ENCODE data around the gene PSORS1C2.

Gene PSORS1C2

DNA sequence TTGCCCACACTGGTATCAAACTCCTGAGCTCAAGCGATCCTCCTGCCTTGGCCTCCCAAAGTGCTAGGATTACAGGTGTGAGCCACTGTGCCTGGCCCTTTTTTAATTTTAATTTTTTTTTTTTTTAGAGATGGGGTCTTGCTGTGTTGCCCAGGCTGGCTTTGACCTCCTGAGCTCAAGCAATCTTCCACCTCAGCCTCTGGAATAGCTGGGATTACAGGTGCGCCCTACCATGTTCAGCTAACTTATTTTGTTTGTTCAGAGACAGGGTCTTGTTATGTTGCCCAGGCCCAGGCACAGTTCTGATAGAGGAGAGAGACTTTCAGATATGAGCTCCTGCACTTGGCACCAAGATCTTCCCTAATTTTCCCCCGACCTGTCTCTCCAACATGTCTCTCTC lies 8.1 kb downstream of the PSORS1C2 start:
- H2AFZ ChIP-seq (ENCODE audit: low read depth): no peak overlapping the region
- no peak overlapping the region for H3K4me2 ChIP-seq
- H3K27me3 ChIP-seq (ENCODE audit: insufficient read depth, low read depth): no peaks in the 10 kb centered on the region; the same call in 1 of the 2 replicates
- H3K79me2 ChIP-seq (ENCODE audit: insufficient read depth, low read depth): no peaks in the 10 kb centered on the region
- peaks cover 4% of the 10 kb centered on the region for H3K4me1 ChIP-seq (ENCODE audit: low read depth, poor library complexity, severe bottlenecking)
- no peak overlapping the region for H3K9ac ChIP-seq
- no peaks in the 10 kb centered on the region for H3K36me3 ChIP-seq (ENCODE audit: insufficient read depth)
- H4K20me1 ChIP-seq (ENCODE audit: insufficient read depth): no peaks in the 10 kb centered on the region
- no peak overlapping the region for H3K27ac ChIP-seq
- TF ChIP-seq, protein P1, sequence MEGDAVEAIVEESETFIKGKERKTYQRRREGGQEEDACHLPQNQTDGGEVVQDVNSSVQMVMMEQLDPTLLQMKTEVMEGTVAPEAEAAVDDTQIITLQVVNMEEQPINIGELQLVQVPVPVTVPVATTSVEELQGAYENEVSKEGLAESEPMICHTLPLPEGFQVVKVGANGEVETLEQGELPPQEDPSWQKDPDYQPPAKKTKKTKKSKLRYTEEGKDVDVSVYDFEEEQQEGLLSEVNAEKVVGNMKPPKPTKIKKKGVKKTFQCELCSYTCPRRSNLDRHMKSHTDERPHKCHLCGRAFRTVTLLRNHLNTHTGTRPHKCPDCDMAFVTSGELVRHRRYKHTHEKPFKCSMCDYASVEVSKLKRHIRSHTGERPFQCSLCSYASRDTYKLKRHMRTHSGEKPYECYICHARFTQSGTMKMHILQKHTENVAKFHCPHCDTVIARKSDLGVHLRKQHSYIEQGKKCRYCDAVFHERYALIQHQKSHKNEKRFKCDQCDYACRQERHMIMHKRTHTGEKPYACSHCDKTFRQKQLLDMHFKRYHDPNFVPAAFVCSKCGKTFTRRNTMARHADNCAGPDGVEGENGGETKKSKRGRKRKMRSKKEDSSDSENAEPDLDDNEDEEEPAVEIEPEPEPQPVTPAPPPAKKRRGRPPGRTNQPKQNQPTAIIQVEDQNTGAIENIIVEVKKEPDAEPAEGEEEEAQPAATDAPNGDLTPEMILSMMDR (conservative IDR thresholded peaks at IDR 0.05; ENCODE audit: low read depth, low read length): no peak
- no peak overlapping the region for H3K4me3 ChIP-seq (IDR thresholded peaks at IDR 0.05; ENCODE audit: insufficient read depth, low read depth, low read length)

- no peak overlapping the region for H3K27ac ChIP-seq
- TF ChIP-seq, protein P1 (conservative IDR thresholded peaks at IDR 0.05; ENCODE audit: low read depth, low read length): no peak
- H4K20me1 ChIP-seq (ENCODE audit: insufficient read depth): no peaks in the 10 kb centered on the region
- no peak overlapping the region for H2AFZ ChIP-seq (ENCODE audit: low read depth)
- no peak overlapping the region for H3K9ac ChIP-seq
- peaks cover 4% of the 10 kb centered on the region for H3K4me1 ChIP-seq (ENCODE audit: low read depth, poor library complexity, severe bottlenecking)
- H3K4me2 ChIP-seq: no peak overlapping the region
- H3K79me2 ChIP-seq (ENCODE audit: insufficient read depth, low read depth): no peaks in the 10 kb centered on the region
- H3K36me3 ChIP-seq (ENCODE audit: insufficient read depth): no peaks in the 10 kb centered on the region
- no peaks in the 10 kb centered on the region; the same call in 1 of the 2 replicates for H3K27me3 ChIP-seq (ENCODE audit: insufficient read depth, low read depth)
- H3K4me3 ChIP-seq (IDR thresholded peaks at IDR 0.05; ENCODE audit: insufficient read depth, low read depth, low read length): no peak overlapping the region
Observed at GRCh38 chr6:31129130-31129529, 9.7 kb downstream of the PSORS1C2 start.

GRCh38 chr6:31128093-31128676 lies 10.7 kb downstream of the PSORS1C2 start:
- Histone ChIP-seq H3K27ac (no peak overlapping the region), H3K9ac (no peak overlapping the region), H3K27me3 (ENCODE audit: insufficient read depth, low read depth) (no peaks in the 10 kb centered on the region; the same call in 1 of the 2 replicates), H4K20me1 (ENCODE audit: insufficient read depth) (no peaks in the 10 kb centered on the region), H3K36me3 (ENCODE audit: insufficient read depth) (no peaks in the 10 kb centered on the region), H2AFZ (ENCODE audit: low read depth) (no peak overlapping the region; the same call in none of the 2 replicates), H3K4me3 (IDR thresholded peaks at IDR 0.05; ENCODE audit: insufficient read depth, low read depth, low read length) (no peak overlapping the region), H3K79me2 (ENCODE audit: insufficient read depth, low read depth) (no peaks in the 10 kb centered on the region), H3K4me1 (ENCODE audit: low read depth, poor library complexity, severe bottlenecking) (peaks cover 4% of the 10 kb centered on the region), H3K4me2 (no peak overlapping the region)
- TF ChIP-seq, protein P1 (conservative IDR thresholded peaks at IDR 0.05; ENCODE audit: low read depth, low read length): peak; percentile 75

GRCh38 chr6:31126396-31127175 lies 12.3 kb downstream of the PSORS1C2 start:
- Histone ChIP-seq H3K4me2 (no peak overlapping the region; the same call in 1 of the 2 replicates), H4K20me1 (ENCODE audit: insufficient read depth) (no peaks in the 10 kb centered on the region), H3K27ac (no peak overlapping the region), H3K4me3 (IDR thresholded peaks at IDR 0.05; ENCODE audit: insufficient read depth, low read depth, low read length) (no peak overlapping the region), H3K4me1 (ENCODE audit: low read depth, poor library complexity, severe bottlenecking) (peaks cover 4% of the 10 kb centered on the region), H3K79me2 (ENCODE audit: insufficient read depth, low read depth) (no peaks in the 10 kb centered on the region), H3K27me3 (ENCODE audit: insufficient read depth, low read depth) (peaks cover 4% of the 10 kb centered on the region; the same call in 1 of the 2 replicates), H3K9ac (no peak overlapping the region), H2AFZ (ENCODE audit: low read depth) (no peak overlapping the region; the same call in 1 of the 2 replicates), H3K36me3 (ENCODE audit: insufficient read depth) (no peaks in the 10 kb centered on the region)
- TF ChIP-seq, protein P1 (conservative IDR thresholded peaks at IDR 0.05; ENCODE audit: low read depth, low read length): no peak

Measured in KMS-11 (cell line).